ENCODE data around the gene RBMS1.

Gene RBMS1

GRCh38 chr2:160325418-160325817 is 168.2 kb downstream of the RBMS1 start:
- no peak for DNase-seq

GRCh38 chr2:160324917-160325316 is 168.7 kb downstream of the RBMS1 start:
- DNase-seq = no peak

DNA sequence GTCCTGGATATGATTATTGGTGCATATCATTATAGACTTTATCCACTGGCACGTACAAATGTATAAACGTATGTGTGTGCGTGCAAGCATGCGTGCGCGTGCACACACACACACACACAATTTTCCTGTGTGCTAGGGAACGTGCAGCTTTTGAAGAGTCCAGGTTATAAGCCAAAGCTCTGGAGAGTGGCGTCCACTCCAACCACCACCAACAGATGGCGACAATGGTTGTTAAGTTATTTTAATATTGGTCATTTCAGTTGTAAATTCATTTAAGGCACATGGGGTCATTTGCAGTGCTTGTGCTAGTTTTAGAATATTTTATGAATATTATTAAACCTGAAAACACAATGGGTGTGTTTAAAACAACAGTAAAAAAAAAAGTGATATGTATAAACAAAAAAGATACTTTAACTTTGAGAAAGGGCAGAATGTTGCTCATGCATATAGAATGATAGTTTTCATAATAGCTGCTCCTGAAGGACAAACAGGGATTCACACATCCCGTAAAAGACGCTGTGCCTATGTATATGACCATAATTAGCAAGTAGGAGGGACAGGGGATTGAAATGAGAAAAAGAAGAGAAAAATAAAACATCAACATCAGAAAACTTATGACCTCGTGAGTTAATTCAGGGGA is 169.3 kb downstream of the RBMS1 start:
- peak; percentile 48 for DNase-seq

DNA sequence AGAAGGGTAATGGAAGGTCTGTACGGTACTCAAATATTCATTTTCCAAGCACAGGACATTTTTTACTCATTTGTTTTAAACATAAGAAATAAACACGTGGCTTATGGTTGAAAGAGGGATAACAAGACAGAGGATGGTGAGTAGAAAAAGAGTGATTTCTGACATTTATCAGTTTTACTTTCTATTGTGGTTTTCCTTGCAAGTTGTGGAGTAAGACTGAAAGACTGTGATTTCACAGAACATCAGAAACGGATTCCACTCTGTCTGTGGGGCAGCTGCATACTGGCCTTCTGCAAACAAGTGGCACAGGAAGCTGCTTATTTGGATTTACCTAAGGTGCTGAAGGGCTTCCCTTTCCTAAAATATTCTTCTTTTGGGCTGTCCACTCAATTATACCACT is 171.3 kb downstream of the RBMS1 start:
- no peak for DNase-seq

- DNase-seq = no peak
Measured at GRCh38 chr2:160321006-160321405, 172.6 kb downstream of the RBMS1 start.

DNA sequence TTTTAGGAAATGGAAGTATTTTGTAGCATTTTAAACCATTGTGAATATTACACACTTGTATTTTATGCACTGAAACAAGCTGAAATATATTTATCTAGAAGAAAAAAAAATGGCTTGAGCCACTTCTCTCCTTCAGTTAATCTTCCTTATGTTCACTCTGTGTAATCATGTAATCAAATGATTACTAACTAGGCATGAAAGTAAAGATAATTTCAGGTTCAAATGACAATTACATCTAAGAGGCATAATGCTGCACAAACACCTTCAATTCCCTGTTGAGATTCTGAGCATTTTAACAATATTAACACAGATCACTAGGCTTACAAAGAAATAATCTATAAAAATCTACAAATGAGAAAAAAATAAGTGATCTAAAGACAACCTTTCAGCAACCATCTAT is 173.9 kb downstream of the RBMS1 start:
- DNase-seq = no peak

DNA sequence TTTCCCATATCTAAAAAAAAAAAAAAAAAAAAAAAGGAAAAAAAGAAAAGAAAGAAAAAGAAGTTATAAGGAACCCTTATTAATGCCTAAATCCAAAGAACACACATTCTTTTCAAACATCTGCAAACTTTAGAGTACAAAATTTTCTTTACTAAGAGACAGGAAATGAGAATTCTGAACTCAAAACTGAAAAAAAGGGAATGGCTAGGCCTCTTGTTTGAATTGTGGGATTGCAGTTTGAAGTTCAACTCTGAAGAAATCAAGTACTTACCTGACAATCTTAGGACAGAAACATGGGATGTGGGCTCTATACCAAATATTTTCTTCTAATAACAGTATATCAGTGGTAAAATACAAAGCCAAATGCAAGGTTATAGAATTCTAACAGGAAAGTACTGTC is 175.4 kb downstream of the RBMS1 start:
- DNase-seq = no peak

GRCh38 chr2:160317181-160318099 is 176.2 kb downstream of the RBMS1 start:
- DNase-seq = no peak

- no peak for DNase-seq
Measured at GRCh38 chr2:160315337-160315736, 178.3 kb downstream of the RBMS1 start.

DNA sequence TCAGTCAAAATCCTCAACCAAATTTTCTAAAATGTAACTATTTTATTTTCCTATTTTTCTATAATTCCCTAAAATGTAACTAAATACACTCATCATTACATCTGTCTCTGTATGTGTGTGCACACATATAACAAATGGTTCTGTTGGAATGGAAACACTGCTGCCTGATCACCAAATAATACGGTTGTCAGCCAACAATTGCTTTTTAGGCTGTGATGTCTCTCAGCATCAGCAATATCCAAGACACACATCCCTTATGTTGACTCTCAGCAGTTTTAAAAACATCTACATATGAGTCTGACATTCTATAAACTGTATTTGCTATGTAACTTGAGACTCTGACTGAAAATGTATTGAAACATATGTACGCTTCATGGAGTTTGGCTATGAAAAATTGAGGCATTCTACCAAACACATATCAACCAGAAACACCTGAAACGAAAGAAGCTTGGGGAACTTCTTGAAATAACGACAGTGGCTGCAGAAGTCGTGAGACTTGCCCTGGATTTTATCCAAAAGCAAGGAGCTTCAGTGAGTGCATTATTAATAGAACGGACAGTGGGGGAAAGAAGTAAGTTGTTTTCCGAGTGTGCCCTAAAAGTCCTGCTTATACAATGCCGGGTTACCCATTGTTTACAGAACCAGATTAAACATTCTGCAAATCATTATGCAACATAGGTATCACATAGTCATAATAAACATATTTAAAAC is 183.3 kb downstream of the RBMS1 start:
- no peak for DNase-seq

GRCh38 chr2:160309585-160309984 is 184.0 kb downstream of the RBMS1 start:
- DNase-seq = no peak

DNA sequence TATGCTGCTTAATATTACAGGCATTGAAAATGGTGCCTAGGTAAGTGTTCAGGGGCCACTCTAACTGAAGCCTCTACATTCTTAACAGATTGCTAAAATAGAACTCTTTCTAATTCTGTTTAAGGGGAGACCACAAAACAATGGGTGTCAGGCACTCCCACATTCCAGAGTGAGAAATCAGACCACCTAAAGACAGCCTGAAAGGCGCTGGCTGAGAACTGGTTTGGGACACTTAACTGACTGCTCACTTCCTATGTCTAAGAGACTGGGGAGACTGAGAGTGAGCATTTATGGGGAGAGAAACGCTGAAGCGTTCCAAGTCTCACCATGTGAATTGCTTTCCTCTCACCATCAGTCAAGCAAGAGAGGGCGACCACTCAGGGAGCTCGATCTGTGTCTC is 184.7 kb downstream of the RBMS1 start:
- no peak for DNase-seq

GRCh38 chr2:160308476-160308875 is 185.1 kb downstream of the RBMS1 start:
- no peak for DNase-seq

- no peak for DNase-seq
Measured at GRCh38 chr2:160306985-160307384, 186.6 kb downstream of the RBMS1 start.

- DNase-seq = no peak
Measured at GRCh38 chr2:160305081-160305750, 188.4 kb downstream of the RBMS1 start.

DNA sequence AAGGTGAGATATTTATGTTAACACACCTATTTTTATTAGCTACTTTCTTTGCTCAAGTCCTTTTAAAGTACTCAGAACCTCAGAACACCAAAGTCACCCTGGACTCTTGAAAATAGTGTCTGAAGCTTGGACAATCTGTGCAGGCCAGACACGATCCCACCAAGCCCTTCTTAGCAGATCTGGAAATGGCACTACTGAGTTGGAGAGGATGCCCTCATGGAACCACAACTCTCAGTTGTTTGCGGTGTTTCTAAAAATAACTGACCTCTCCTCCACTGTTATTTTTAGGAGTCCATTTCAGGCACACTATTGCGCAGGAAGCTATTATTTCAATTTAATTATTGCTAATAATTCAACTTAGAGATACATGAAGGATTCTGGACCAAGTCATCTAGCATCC is 190.1 kb downstream of the RBMS1 start:
- no peak for DNase-seq

- no peak for DNase-seq
Measured at GRCh38 chr2:160303076-160303475, 190.5 kb downstream of the RBMS1 start.

- no peak for DNase-seq
Measured at GRCh38 chr2:160301420-160301819, 192.2 kb downstream of the RBMS1 start.

DNA sequence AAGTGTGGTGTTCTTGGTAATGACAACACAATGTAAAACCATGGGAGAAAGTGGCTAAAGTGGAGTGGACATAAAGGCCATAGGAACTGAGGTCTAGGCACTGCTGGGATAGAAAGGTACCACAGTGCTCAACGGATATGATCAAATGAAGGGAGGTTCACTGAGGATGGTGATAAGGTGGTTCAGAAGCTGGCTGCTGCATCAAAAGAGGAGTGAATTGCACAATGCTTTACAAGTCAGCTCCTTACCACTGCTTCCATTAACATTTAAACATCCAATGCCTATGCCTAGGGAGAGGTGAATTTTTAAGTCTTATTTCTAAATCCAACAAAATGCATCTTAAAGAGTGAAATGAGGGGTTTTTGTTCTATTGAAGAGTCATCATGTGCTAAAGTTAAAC is 193.4 kb downstream of the RBMS1 start:
- no peak for DNase-seq

- DNase-seq = no peak
Measured at GRCh38 chr2:160299540-160299939, 194.1 kb downstream of the RBMS1 start.

DNA sequence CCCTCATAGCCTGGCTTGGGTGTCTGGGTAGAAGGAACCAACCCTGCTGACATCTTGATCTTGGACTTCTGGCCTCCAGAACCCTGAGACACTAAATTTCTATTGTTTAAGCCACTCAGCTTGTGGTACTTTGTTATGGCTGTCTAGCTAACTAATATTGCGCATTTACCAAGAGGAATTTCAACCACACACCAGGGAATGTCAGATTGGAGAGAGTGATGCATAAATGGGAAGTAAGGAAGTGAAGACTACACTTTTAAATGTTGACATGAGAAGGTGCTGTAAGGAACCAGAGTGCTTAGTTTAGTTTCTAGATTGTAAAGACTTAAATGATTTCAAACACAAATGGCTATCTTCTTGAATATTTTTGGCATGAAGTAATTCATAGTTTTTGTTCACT is 194.6 kb downstream of the RBMS1 start:
- DNase-seq = no peak

DNA sequence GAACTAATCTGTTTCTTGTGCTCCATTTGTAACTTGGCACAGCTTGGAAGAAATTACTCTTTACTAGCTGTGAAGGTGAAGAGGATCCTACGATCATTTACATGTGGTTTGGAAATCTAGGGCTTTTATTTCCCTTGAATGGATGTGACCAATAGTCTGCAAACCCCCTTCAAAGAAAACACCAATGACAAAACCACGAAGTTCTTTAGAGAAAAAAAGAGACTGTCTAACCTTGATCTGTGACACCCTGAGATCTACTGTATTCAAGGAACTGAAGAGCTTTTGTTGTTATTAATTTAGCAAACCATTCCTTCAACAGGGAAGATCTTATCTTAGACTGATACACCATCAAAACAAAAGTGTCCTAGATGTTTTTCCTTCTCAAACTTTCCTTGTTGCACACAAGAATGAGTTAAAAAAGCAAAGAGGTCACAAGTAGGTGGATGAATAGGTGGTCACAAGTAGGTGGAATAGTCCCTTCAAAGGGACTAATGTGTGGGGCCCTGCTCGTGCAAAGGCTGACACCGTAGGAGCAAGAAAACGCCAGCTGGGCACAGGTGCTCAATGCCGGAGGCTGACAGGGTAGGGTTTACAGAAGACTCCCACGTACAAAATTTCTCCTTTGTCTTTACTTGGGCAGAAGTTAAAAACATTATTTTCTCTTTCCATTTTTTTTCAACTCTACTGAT is 197.9 kb downstream of the RBMS1 start:
- DNase-seq = no peak

GRCh38 chr2:160294889-160295288 is 198.7 kb downstream of the RBMS1 start:
- DNase-seq = no peak

Measured in activated CD4-positive, CD25-positive, alpha-beta regulatory T cell treated with anti-CD3 and anti-CD28 coated beads, Interleukin-2, amount 50 U/mL, for 72 hours (primary cell).